Sigmoid colon (tissue), 7 donors: Measurements from ENCODE around the gene CGGBP1. TPM values are rescaled to one million over a fixed set of nuclear protein-coding genes. Genes with fewer than 3 reads are reported as not detected.

Source experiments
- DNase-seq: peaks from one replicate; pipeline ENCODE4 v3.0.0-alpha.2; 2019
- H3K27ac ChIP-seq, 4 donors: fragments of 200-600 bp; sonication (generic); one replicate each; pipeline ENCODE4 v1.5.1; 2016 to 2019; ENCODE audit warnings: mild to moderate bottlenecking in 1 of 4
- H3K27me3 ChIP-seq, 3 donors: fragments of 200-600 bp; sonication (generic); one replicate each; pipeline ENCODE4 v1.5.1; 2019; ENCODE audit warnings: mild to moderate bottlenecking in 1 of 3
- H3K36me3 ChIP-seq, 4 donors: fragments of 200-600 bp; sonication (generic); one replicate each; pipeline ENCODE4 v1.5.1; 2016 to 2019
- H3K4me1 ChIP-seq, 4 donors: fragments of 200-600 bp; sonication (generic); one replicate each; pipeline ENCODE4 v1.5.1; 2017 to 2019
- H3K4me3 ChIP-seq, 4 donors: fragments of 200-600 bp; sonication (generic); one replicate each; pipeline ENCODE4 v1.5.1; 2017 to 2019; ENCODE audit warnings: mild to moderate bottlenecking in 2 of 4, moderate library complexity in 1 of 4
- H3K9me3 ChIP-seq, 4 donors: fragments of 200-600 bp in 3 of 4; sonication (generic) in 3 of 4; one replicate each; pipeline versions ENCODE4 v1.5.1 to v1.6.1; 2013 to 2019
- CTCF ChIP-seq, 4 experiments: fragments of 450-650 bp in 3 of 4; fragments of 200-600 bp in 1 of 4; IDR thresholded peaks; one replicate each; pipeline ENCODE4 v1.5.1; 2016 to 2019; ENCODE audit warnings: antibody characterized with exemption in 4 of 4, mild to moderate bottlenecking in 3 of 4, moderate library complexity in 2 of 4
- EP300 ChIP-seq, 4 donors: sonication (generic); formaldehyde crosslinking; IDR thresholded peaks; one replicate each; pipeline ENCODE4 v1.6.1; 2017; ENCODE audit warnings: antibody characterized with exemption in 4 of 4
- POLR2A ChIP-seq, 2 donors: fragments of 450-650 bp; IDR thresholded peaks; one replicate each; pipeline ENCODE4 v1.6.1; 2016; ENCODE audit warnings: antibody characterized with exemption in 2 of 2, mild to moderate bottlenecking in 2 of 2, moderate library complexity in 2 of 2
- POLR2AphosphoS5 ChIP-seq, 4 donors: sonication (generic); formaldehyde crosslinking; IDR thresholded peaks; one replicate each; pipeline ENCODE4 v1.6.1; 2017; ENCODE audit warnings: antibody characterized with exemption in 4 of 4
- WGBS, 2 donors: extraction: QIAGEN DNeasy Blood & Tissue Kit; methylation state at CpG; one replicate each; pipeline ENCODE4 v1.1.7; 2013; 5-methylcytosine and 5-hydroxymethylcytosine counted together
- intact Hi-C: fragments of 100-400 bp; cut with DNase I; formaldehyde crosslinking; loops from one replicate; pipeline ENCODE4 v1.15.1; 2023
- polyA plus RNA-seq, 3 donors: library from polyadenylated mRNA; stranded (reverse); fragments of 200-250 nt; gene quantifications; one replicate each; pipeline ENCODE4 v1.2.3, GENCODE V29; 2013
- total RNA-seq, 4 donors: library from RNA; depleted of rRNA; stranded (reverse); fragments of >200 nt; gene quantifications; one replicate each; pipeline ENCODE4 v1.1.0, GENCODE V29; 2016
- donor health status: healthy with polysubstance abuse.
- donor health status: Bipolar disorder and iron deficiency.
- donor health status: healthy.

The CGGBP1 gene
- total and polyA plus RNA-seq, 7 donors: 24.6 to 80.6 (median 62.2) TPM

- Histone ChIP-seq H3K27ac (no peak overlapping the region), H3K4me1 (no peaks in the 10 kb centered on the region), H3K9me3 (no peaks in the 10 kb centered on the region), H3K36me3 (peaks cover 0 to 4% (median 0%) of the 10 kb centered on the region in 4 donors), H3K27me3 (no peaks in the 10 kb centered on the region), H3K4me3 (no peak overlapping the region)
- intact Hi-C loops: no loop called here
- TF ChIP-seq POLR2AphosphoS5 (IDR thresholded peaks at IDR 0.05): no peak
- TF ChIP-seq EP300 (IDR thresholded peaks at IDR 0.05): no peak
- no peak for TF ChIP-seq CTCF (IDR thresholded peaks at IDR 0.05)
- no peak for TF ChIP-seq POLR2A (IDR thresholded peaks at IDR 0.05)
- no peak for DNase-seq
Measured at GRCh38 chr3:88092270-88092669, 33.5 kb upstream of the CGGBP1 start.

GRCh38 chr3:88090681-88091080 lies 31.9 kb upstream of the CGGBP1 start:
- Histone ChIP-seq H3K4me1 (no peaks in the 10 kb centered on the region), H3K36me3 (peaks cover 0 to 12% (median 0%) of the 10 kb centered on the region in 4 donors), H3K27me3 (no peaks in the 10 kb centered on the region), H3K9me3 (no peaks in the 10 kb centered on the region), H3K4me3 (no peak overlapping the region), H3K27ac (no peak overlapping the region)
- intact Hi-C loops: no loop called here
- WGBS, 2 donors: 82 to 83% methylated on average over 4 of the region's 4 CpGs
- no peak for TF ChIP-seq EP300 (IDR thresholded peaks at IDR 0.05)
- no peak for TF ChIP-seq CTCF (IDR thresholded peaks at IDR 0.05)
- TF ChIP-seq POLR2A (IDR thresholded peaks at IDR 0.05): no peak
- no peak for TF ChIP-seq POLR2AphosphoS5 (IDR thresholded peaks at IDR 0.05)
- no peak for DNase-seq

- 45 to 79% methylated on average over 2 of the region's 2 CpGs for WGBS, 2 donors
- no peak for DNase-seq
- no peak overlapping the region for H3K4me3 ChIP-seq
- H3K9me3 ChIP-seq: no peaks in the 10 kb centered on the region
- H3K27me3 ChIP-seq: no peaks in the 10 kb centered on the region
- no peak overlapping the region for H3K27ac ChIP-seq
- intact Hi-C loops: no loop called here
- peaks cover 0 to 12% (median 0%) of the 10 kb centered on the region in 4 donors for H3K36me3 ChIP-seq
- TF ChIP-seq POLR2AphosphoS5 (IDR thresholded peaks at IDR 0.05) (no peak), CTCF (IDR thresholded peaks at IDR 0.05) (no peak), EP300 (IDR thresholded peaks at IDR 0.05) (no peak), POLR2A (IDR thresholded peaks at IDR 0.05) (no peak)
- H3K4me1 ChIP-seq: peaks cover 0 to 7% (median 3%) of the 10 kb centered on the region in 4 donors
Measured at GRCh38 chr3:88084097-88084501, 25.3 kb upstream of the CGGBP1 start.

- no peak for DNase-seq
- TF ChIP-seq EP300 (IDR thresholded peaks at IDR 0.05) (no peak), POLR2A (IDR thresholded peaks at IDR 0.05) (no peak), POLR2AphosphoS5 (IDR thresholded peaks at IDR 0.05) (no peak), CTCF (IDR thresholded peaks at IDR 0.05) (no peak)
- H3K4me1 ChIP-seq: peaks cover 0 to 7% (median 3%) of the 10 kb centered on the region in 4 donors
- intact Hi-C loops: no loop called here
- no peaks in the 10 kb centered on the region for H3K9me3 ChIP-seq
- WGBS, 2 donors: 56 to 80% methylated on average over 2 of the region's 2 CpGs
- peaks cover 0 to 12% (median 0%) of the 10 kb centered on the region in 4 donors for H3K36me3 ChIP-seq
- H3K4me3 ChIP-seq: no peak overlapping the region
- no peak overlapping the region for H3K27ac ChIP-seq
- no peaks in the 10 kb centered on the region for H3K27me3 ChIP-seq
Measured at GRCh38 chr3:88082854-88083253, 24.0 kb upstream of the CGGBP1 start.

GRCh38 chr3:88078932-88079331 lies 20.1 kb upstream of the CGGBP1 start:
- TF ChIP-seq POLR2AphosphoS5 (IDR thresholded peaks at IDR 0.05): no peak
- no peak for TF ChIP-seq CTCF (IDR thresholded peaks at IDR 0.05)
- no peak for TF ChIP-seq EP300 (IDR thresholded peaks at IDR 0.05)
- no peak for TF ChIP-seq POLR2A (IDR thresholded peaks at IDR 0.05)
- no peaks in the 10 kb centered on the region for H3K9me3 ChIP-seq
- WGBS, 2 donors: 97% methylated on average over 3 of the region's 3 CpGs
- H3K36me3 ChIP-seq: no peaks in the 10 kb centered on the region
- no peak overlapping the region for H3K4me3 ChIP-seq
- intact Hi-C loops: no loop called here
- DNase-seq: no peak
- H3K27me3 ChIP-seq: no peaks in the 10 kb centered on the region
- peaks cover 0 to 19% (median 12%) of the 10 kb centered on the region in 4 donors for H3K4me1 ChIP-seq
- no peak overlapping the region for H3K27ac ChIP-seq
